BJ (cell line): ENCODE measurements around the gene ZSCAN20. TPM values are rescaled to one million over a fixed set of nuclear protein-coding genes. Genes with fewer than 3 reads are reported as not detected.

Source experiments
- CTCF ChIA-PET: fragments of 350-600 bp; formaldehyde crosslinking; extraction: SDS; loops from one replicate; lab custom pipeline; 2021; ENCODE audit warnings: antibody characterized with exemption, inconsistent platforms; lab: Yijun Ruan, JAX
- POLR2A ChIA-PET: fragments of 300-600 bp; sonication (Branson Sonifier 250); formaldehyde crosslinking; extraction: SDS; loops from one replicate; lab custom pipeline; 2021; ENCODE audit warnings: antibody characterized with exemption; lab: Charles Lee
- DNase-seq: peaks from one replicate; pipeline ENCODE4 v3.0.0-alpha.2; 2011; ENCODE audit warnings: low read depth
- H3K27me3 ChIP-seq: 2 replicates; pipeline ENCODE4 v1.6.0; 2011; ENCODE audit warnings: low read length; ENCODE audit not compliant: control insufficient read depth, insufficient read depth
- H3K36me3 ChIP-seq: 2 replicates; pipeline ENCODE4 v1.5.1; 2011; ENCODE audit warnings: low read length; ENCODE audit not compliant: control insufficient read depth, insufficient read depth
- H3K4me3 ChIP-seq: 2 replicates; pipeline ENCODE4 v1.5.1; 2011; ENCODE audit warnings: low read depth, mild to moderate bottlenecking, control low read depth, low read length
- polyA plus RNA-seq: library from polyadenylated mRNA; depleted of rRNA; stranded (reverse); fragments of >200 nt; gene quantifications from 2 replicates; pipeline ENCODE4 v1.2.3, GENCODE V29; 2011; rRNA removed
- TF ChIP-seq, protein P1 (sequence below): IDR thresholded peaks from 2 replicates; pipeline ENCODE4 v1.5.1; 2011; ENCODE audit warnings: low read depth, mild to moderate bottlenecking, control low read depth, inconsistent platforms, low read length, moderate library complexity; ENCODE audit not compliant: insufficient read depth

The ZSCAN20 gene
- polyA plus RNA-seq, 1 experiment: 3.4 TPM

DNA sequence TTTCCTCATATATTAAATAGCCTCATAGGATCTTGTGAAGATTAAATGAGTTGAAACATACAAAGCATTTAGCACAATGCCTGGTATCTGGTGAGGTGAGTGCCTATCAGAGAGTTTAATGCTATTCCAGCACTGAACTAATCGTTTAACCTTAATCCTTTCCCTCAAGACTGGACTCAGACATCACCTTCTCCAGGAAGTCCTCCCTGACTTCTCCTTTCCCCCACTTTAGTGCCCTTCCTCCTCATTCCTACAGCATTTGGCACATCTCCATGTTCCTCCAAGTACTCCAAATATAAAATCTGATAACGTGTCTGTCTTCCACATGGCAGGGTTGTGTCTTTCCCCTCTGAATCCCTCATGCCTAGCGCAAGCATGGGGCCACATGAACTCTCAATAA is 59.8 kb downstream of the ZSCAN20 start:
- Histone ChIP-seq H3K27me3 (no peaks in the 10 kb centered on the region), H3K36me3 (no peaks in the 10 kb centered on the region), H3K4me3 (no peak overlapping the region)
- ChIA-PET POLR2A (no interaction called here), CTCF (no interaction called here)
- no peak for DNase-seq
- TF ChIP-seq, protein P1, sequence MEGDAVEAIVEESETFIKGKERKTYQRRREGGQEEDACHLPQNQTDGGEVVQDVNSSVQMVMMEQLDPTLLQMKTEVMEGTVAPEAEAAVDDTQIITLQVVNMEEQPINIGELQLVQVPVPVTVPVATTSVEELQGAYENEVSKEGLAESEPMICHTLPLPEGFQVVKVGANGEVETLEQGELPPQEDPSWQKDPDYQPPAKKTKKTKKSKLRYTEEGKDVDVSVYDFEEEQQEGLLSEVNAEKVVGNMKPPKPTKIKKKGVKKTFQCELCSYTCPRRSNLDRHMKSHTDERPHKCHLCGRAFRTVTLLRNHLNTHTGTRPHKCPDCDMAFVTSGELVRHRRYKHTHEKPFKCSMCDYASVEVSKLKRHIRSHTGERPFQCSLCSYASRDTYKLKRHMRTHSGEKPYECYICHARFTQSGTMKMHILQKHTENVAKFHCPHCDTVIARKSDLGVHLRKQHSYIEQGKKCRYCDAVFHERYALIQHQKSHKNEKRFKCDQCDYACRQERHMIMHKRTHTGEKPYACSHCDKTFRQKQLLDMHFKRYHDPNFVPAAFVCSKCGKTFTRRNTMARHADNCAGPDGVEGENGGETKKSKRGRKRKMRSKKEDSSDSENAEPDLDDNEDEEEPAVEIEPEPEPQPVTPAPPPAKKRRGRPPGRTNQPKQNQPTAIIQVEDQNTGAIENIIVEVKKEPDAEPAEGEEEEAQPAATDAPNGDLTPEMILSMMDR: no peak

- H3K4me3 ChIP-seq: no peak overlapping the region
- no peaks in the 10 kb centered on the region for H3K36me3 ChIP-seq
- TF ChIP-seq, protein P1: no peak
- ChIA-PET POLR2A (no interaction called here), CTCF (no interaction called here)
- H3K27me3 ChIP-seq: no peaks in the 10 kb centered on the region
- no peak for DNase-seq
These were observed 60.5 kb downstream of the ZSCAN20 start for GRCh38 chr1:33532936-33533335.

- no peaks in the 10 kb centered on the region for H3K27me3 ChIP-seq
- no peak for DNase-seq
- H3K4me3 ChIP-seq: no peak overlapping the region
- H3K36me3 ChIP-seq: no peaks in the 10 kb centered on the region
- TF ChIP-seq, protein P1: no peak
- ChIA-PET CTCF (interaction anchor here (1.8 kb wide), 1 partner anchor 9 kb away, joined by 4 read pairs; no protein-coding TSS in a partner anchor), POLR2A (interaction anchor here (0.6 kb wide), 1 partner anchor 306 kb away, joined by 7 read pairs; no protein-coding TSS in a partner anchor)
These were observed 62.9 kb downstream of the ZSCAN20 start for GRCh38 chr1:33535334-33535733.

DNA sequence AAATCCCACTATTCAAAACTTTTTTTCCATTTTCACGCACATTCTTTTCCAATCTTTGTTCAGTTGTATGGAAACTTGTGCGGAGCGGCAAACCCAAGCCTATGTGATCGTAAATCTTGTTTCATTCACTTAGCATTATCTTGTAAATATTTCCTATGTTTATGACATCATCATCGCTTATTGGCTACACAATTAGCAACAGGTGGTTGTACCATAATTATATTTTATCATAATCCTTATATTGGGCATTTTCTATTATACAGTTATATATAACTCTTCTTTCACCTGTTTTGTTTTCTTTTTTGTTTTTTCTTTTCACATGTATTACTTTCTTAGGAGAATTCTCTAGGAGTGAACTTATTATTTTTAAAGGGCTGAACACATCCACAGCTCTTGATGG is 65.4 kb downstream of the ZSCAN20 start:
- ChIA-PET CTCF (interaction anchor here (1.0 kb wide), 1 partner anchor 43 kb away, joined by 3 read pairs; no protein-coding TSS in a partner anchor), POLR2A (no interaction called here)
- no peak for DNase-seq
- Histone ChIP-seq H3K27me3 (no peaks in the 10 kb centered on the region), H3K36me3 (no peaks in the 10 kb centered on the region), H3K4me3 (no peak overlapping the region)
- TF ChIP-seq, protein P1: no peak

DNA sequence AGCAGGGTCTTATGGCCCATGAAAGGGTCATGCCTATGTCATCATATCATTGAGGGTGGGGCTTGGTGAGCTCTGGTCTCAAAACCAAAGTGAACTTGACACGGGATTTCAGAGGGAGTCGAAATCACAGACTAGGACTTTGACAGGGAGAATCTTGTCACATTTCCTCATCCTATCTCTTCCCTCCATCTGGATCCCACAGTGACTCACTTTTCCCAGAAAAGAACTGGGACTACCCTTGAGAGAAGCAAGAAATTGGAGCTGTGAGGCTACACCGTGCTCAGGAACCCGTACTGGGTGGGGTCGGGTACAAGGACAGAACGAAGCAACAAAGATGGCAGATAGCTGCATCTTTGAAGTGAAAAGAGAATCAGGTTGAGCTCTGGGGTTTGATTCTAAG is 69.5 kb downstream of the ZSCAN20 start:
- TF ChIP-seq, protein P1: no peak
- H3K4me3 ChIP-seq: no peak overlapping the region
- ChIA-PET POLR2A (no interaction called here), CTCF (no interaction called here)
- no peak for DNase-seq
- H3K36me3 ChIP-seq: no peaks in the 10 kb centered on the region
- no peaks in the 10 kb centered on the region for H3K27me3 ChIP-seq

Other genes with a start within 250 kb of the ZSCAN20 start
- 9.1 and 14.4 TPM in 2 replicates for gene ZNF362, start 216.2 kb upstream of the ZSCAN20 start, polyA plus RNA-seq
- gene A3GALT2, start 151.5 kb upstream of the ZSCAN20 start, polyA plus RNA-seq: not detected in 2 replicates
- gene PHC2, start 41.5 kb upstream of the ZSCAN20 start, polyA plus RNA-seq: 41.6 and 62.0 TPM in 2 replicates